ENCODE measurements around the gene S100A2.

- TF ChIP-seq CTCF (conservative IDR thresholded peaks at IDR 0.05; ENCODE audit: low read depth, low read length) (no peak), EZH2 (IDR thresholded peaks at IDR 0.05; ENCODE audit: low read length, unreplicated experiment) (no peak)
These were observed 49.3 kb upstream of the S100A2 start for GRCh38 chr1:153614906-153615305.
